Daoy (cell line): ENCODE data around the gene PUSL1. TPM values are rescaled to one million over a fixed set of nuclear protein-coding genes. Genes with fewer than 3 reads are reported as not detected.

Experiments used
- DNase-seq: peaks from one replicate; pipeline ENCODE4 v3.0.0-alpha.2; 2015; ENCODE audit warnings: low read depth
- total RNA-seq: library from RNA; depleted of rRNA; stranded (reverse); fragments of >200 nt; shearing (Covaris generic); gene quantifications from 2 replicates; pipeline ENCODE4 v1.2.3, GENCODE V29; 2014

Gene PUSL1
- total RNA-seq, 1 experiment from 2014 or later: 39.8 TPM

- no peak for DNase-seq
These were observed 29.4 kb upstream of the PUSL1 start for GRCh38 chr1:1279028-1279427.

DNA sequence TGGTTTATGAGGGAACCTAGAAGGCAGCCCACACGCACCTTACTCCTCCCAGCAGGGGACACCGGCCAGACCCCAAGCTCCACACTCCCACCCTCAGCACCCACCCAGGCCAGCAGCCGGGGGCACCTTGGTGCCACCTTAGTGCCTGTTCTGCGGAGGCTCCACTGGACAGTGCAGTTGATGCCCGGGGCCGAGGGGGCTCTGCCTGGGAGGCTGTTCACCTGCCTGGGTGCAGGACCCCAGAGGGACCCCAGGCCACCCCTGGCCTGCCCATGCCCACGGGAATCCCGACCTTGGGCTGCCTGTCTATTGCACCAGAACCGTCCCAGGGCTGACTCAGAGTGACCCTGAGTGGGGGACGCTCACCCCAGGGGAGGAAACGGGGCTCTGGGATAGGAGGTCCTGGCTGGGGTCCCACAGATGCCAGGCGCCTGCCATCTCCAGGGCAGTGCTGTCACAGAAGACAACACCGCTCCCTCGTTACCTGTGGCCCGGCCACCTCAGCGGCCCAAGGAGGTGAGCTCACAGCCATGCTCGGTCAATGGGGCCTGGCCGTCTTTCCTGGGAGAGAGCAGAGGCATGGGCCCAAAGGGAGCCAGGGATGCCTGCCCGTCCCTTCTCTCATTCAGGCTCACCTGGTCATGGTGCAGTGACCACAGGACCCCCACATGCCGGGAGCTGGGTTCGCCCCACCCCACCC is 27.5 kb upstream of the PUSL1 start:
- DNase-seq: no peak

DNA sequence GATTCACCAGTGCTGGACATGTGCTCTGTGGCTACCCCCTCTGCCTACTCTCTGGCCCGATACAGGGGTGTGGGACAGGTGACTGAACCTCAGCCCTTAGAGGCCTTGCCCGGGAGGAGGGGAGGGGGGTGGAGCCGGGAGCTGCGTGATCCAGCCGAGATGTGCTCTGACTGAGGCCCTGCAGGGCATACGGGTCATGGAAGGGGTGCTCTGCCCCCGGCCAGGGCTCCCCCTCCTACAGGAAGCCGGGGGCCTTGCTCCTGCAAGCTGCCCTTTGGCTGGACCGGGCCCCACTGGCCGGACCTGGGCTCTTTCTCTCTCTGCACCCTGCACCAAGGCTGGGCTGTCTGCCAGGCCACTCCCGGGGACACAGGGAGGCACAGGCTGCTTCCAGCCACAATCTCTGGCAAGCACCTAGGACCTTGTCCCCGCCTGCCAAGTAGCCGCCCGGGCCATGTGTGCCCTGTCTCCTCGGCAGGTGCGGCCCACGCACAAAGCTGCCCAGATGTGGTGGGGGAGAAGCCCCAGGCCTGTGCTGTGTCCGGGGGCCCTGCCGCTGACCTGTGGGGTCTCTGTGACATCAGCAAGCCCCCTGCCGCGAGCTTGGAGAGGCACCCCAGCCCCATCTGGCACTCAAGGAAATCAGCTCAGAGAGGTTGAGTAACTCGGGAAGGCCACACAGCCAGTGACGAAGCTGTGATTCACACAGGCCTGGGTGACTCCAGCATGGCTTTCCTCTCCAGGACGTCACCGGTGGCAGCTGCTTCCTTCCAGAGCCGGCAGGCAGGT is 26.7 kb upstream of the PUSL1 start:
- peak; percentile 91 for DNase-seq

DNA sequence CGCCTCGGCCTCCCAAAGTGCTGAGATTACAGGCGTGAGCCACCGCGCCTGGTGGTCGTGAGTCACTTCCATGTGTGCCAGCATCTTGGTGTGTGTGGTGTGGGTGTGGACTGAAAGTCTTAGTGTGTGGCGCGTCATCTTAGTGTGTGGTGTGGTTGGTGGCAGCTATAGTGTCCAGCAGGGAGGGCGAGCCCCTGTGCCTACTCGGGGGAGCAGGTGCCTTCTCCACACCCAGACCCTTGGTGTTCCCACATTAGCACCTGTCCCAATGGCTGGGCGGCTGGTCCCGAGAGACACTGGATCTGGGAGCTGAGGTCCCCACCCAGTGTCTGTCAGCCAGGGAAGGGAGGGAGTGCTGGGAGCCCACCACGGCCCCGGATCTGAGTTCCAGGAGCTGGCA is 25.4 kb upstream of the PUSL1 start:
- DNase-seq: peak; percentile 93

DNA sequence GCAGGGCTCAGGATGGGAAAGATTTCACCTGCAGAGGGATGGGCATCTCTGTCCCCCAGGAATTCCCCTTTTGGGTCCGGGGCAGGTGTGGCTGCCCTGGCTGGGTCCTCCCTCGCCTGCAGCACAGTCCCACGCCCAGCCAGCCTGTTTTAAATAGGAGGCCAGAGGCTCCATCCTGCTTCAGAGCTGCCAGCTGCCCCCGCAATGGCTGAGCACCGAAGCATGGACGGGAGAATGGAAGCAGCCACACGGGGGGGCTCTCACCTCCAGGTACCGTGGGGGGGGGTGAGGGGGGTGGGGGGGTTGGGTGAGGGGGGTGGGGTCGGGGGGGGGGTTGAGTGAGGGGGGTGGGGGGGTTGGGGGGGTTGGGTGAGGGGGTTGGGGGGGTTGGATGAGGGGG is 24.6 kb upstream of the PUSL1 start:
- DNase-seq: peak; percentile 68

- no peak for DNase-seq
These were observed 23.9 kb upstream of the PUSL1 start for GRCh38 chr1:1284221-1285101.

DNA sequence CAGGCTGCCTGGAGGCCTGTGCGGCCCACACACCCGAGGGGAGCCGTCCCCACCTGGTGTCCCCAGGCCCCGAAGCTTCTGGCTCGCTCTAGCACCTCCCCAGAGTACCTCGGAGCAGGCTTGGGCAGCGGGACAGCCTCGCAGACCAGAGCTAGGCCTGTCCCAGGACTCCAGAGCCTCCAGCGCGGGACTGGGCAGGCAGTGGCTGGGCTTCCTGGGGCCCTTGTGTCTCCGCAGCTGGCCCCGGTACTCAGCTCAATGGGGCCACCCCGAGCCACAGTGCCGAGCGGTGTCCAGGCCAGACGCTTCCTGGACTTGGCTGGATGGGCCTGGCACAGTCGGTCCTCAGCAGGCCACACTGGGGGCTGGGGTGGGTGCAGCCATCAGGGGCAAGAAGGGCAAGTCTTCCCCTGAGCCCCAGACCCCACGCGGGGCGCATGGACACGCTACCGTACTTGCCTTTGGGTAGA is 23.3 kb upstream of the PUSL1 start:
- no peak for DNase-seq

DNA sequence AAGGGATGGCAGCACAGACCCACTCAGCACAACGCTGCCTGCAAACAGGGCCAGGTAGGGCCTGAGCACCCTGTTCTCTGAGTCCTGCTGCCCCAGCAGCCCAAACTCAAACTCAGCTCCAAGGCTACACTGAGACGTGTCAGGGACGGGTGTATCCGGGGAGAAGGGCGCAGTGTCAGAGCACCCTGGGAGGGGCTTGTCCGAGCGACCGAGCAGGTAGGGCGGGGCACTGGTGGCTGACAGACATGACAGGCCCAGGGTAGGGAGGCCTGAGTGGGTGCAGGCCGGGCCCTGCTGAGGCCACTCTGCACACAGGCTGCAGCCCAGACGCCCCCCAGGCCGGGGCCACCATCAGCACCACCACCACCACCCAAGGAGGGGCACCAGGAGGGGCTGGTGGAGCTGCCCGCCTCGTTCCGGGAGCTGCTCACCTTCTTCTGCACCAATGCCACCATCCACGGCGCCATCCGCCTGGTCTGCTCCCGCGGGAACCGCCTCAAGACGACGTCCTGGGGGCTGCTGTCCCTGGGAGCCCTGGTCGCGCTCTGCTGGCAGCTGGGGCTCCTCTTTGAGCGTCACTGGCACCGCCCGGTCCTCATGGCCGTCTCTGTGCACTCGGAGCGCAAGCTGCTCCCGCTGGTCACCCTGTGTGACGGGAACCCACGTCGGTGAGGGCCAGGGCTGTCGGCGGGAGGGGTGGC is 22.6 kb upstream of the PUSL1 start:
- no peak for DNase-seq

GRCh38 chr1:1286313-1287261 is 21.8 kb upstream of the PUSL1 start:
- no peak for DNase-seq

DNA sequence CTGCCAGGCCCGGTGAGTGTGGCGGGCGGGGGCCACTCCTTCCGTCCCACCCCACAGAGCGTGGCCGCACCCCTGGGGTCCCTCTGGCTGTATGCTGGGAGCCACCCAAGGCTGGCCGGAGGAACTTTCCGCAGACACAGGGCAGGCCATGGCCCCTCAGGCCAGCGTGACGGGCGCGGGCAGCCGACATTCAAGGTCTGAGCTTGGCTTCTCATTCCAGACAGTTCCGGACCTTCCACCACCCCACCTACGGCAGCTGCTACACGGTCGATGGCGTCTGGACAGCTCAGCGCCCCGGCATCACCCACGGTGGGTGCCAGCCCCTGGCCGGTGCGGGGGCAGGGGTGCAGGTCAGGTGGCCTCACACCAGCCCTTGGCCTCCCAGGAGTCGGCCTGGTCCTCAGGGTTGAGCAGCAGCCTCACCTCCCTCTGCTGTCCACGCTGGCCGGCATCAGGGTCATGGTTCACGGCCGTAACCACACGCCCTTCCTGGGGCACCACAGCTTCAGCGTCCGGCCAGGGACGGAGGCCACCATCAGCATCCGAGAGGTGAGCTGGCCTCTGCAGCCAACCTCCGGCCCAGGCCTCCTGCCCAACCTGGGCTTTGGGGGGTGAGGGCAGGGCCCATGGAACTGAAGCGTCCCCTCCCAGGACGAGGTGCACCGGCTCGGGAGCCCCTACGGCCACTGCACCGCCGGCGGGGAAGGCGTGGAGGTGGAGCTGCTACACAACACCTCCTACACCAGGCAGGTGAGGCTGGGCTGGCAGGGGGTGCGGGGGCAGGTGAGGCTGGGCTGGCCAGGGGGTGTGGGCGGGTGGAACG is 20.9 kb upstream of the PUSL1 start:
- no peak for DNase-seq

- peak; percentile 70 for DNase-seq
These were observed 18.1 kb upstream of the PUSL1 start for GRCh38 chr1:1290238-1290731.

DNA sequence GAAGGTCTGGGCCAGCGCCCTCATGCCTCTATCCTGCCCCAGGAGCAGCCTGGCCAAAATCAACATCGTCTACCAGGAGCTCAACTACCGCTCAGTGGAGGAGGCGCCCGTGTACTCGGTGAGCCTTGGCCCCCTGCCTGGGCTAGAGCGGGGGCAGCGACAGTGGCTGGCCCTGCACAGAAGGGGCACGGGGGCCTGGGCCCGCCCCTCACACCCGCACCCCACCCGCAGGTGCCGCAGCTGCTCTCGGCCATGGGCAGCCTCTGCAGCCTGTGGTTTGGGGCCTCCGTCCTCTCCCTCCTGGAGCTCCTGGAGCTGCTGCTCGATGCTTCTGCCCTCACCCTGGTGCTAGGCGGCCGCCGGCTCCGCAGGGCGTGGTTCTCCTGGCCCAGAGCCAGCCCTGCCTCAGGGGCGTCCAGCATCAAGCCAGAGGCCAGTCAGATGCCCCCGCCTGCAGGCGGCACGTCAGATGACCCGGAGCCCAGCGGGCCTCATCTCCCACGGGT is 17.3 kb upstream of the PUSL1 start:
- DNase-seq: peak; percentile 56

DNA sequence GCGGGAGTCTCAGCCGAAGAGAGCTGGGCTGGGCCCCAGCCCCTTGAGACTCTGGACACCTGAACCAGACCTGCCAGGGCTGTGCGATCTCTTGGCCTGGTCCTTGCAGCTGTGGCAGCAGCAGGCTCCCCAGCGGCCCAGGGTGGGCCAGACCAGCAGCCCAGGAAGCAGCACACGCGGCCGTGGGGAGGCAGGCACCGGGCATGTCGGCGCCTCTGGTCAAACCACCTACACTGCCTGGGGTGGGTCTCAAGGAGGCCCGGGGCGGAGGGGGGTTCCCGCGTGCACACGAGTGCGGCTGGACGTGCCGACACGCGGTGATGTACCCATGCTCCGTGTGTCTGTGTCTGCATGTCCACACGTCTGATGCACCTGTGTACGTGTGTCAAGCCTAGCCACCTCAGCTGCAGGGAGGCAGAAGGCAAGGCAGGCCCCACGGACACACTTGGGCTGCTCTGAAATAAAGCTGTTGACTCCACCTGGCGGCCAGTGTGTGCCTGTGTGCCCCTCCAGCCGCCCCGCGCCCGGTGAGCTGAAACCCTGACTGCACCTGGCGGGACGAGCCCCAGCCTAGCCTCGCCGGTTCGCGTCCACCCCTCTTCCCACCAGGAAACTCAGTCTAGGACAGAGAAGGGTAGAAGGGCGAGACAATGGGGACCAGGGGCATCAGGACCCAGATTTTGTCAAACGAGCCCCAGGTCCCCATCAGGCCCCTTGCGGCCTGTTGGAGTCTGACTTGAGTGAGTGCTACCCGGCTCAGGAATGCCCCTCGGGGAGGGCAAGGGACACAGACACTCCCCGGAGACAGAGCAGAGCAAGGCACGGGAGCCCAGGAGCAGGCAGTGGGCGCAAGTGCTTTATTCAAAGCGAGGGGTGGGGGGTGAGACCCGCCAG is 16.6 kb upstream of the PUSL1 start:
- DNase-seq: peak; percentile 87

DNA sequence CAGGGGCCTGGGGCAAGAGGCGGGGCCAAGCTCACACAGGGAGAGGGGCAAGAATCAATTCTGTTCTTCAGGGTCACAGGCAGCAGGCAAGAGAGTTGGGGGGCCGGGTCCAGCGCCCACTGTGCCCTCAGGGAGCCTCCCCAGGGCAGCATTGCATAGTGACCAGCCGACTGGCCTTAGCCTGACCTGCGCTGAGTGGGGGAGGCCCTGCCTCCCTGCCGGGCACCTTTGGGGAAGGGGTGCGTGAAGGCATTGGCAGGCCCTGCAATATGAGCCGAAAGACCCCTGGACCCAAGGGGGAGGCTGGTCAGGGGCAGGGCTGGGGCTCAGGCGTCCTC is 16.0 kb upstream of the PUSL1 start:
- no peak for DNase-seq

DNA sequence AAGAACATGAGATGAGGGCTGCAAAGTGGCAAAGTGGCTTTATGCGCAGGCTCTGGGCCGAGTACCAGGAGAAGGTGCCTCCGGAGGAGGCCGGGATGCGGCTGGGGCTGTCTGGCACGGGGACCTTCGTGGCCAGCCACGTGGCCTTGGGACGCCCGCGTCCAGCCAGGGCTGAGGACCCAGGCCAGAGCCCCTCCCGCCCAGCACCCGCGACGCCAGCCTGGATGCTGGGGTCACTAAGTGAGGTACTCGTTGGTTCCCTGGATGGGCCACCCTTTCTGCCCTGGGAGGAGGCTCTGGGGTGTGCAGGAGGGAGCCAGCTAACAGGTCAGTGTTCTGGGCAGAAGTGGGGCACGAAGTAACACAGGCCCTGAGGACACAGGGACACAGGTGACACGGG is 15.5 kb upstream of the PUSL1 start:
- DNase-seq: no peak

- DNase-seq: no peak
These were observed 14.8 kb upstream of the PUSL1 start for GRCh38 chr1:1293263-1294249.
